GM19023 (cell line): ENCODE measurements around the gene MLLT1.

Source experiments
- ATAC-seq: cut with Tn5 transposase; IDR thresholded peaks from one replicate; pipeline ENCODE4 v1.9.1; 2021; ENCODE audit warnings: mild to moderate bottlenecking, moderate library complexity; ENCODE audit not compliant: unreplicated experiment

The MLLT1 gene

DNA sequence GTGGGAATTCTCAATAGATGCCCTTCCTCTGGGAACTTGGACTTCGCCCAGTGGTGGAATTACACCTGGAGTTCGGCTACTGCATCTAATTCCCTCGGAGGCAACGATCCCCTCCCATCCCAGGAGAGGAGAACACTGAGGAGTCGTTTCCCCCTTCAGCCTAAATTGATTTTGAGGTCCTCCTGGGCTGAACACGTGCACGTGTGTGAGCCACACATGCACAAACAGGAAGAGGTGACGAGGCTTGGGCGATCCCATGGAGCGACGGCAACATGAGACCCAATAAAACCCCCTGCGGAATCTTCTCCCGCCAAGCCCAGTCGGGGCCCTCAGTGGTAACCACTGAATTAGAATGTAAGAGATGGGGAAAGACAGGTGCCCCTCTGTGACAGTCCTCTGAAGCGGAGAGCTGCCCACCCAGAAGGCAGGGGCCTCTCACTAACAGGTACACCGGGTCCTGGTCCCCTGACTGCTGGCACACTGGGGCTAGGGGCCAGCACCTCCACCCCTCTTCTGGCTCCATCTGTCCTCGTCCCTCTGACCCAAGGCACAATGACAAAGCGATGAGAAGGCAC is 4.5 kb downstream of the MLLT1 start:
- no peak for ATAC-seq

DNA sequence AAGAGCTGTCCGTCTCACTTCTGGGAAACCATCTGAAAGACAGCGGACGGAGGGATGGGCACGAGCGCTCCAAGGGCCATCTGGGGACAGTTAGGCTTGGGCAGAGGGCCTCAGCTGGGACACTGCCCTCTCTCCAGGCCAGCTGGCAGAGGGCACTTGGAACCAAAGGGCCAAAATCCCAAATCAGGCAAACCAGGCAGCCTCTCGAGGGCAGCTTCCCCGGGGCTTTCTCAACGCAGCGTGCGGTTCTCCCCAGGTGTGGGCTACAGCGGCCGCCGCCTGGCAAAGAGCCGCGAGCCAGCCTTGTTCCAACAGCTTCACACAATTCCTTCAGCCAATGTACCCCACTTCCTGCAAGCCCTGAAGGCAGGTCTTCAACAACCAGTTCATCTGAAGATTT is 5.0 kb downstream of the MLLT1 start:
- ATAC-seq = no peak

DNA sequence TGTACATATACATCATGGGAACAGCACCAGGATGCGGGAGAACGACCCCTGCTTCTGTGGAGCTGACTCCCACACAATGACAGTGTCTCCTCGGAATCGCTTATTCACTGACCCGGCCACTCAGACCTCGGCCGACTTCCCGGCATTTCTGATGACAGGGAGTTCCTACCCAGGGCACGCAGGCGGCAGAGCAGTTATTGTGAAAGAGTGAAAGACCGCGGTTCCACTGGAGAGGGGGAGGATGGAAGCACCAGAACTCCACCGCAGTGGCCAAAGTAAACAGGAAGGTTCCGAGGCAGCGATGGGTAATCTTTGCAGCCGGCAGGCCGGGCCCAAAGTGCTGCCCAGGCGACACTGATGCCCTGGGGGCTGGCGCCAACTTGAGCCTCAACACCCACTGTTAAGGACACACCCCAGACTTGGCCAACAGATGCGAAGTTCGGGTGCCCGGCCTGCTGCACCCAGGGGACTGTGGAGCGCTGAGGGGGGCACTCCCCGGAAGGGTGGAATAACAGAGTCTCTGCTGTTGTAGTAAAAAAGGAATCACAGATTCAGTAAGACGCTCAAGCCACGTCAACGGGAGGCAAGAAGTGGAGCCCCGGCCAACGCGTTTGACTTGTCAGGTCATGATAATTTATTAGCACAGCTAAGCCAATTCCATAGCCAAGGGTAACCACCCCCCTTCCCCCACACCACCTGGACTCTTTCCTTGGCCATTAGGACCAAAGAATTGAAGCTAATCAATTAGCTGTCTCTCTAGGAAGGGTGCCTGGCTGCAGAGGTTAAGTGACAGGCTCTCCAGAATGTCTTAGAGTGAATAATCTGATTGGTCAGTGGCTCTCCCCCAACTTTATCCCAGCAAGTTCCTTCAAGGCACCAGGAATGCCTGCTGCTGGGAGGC is 5.8 kb downstream of the MLLT1 start:
- ATAC-seq = no peak

DNA sequence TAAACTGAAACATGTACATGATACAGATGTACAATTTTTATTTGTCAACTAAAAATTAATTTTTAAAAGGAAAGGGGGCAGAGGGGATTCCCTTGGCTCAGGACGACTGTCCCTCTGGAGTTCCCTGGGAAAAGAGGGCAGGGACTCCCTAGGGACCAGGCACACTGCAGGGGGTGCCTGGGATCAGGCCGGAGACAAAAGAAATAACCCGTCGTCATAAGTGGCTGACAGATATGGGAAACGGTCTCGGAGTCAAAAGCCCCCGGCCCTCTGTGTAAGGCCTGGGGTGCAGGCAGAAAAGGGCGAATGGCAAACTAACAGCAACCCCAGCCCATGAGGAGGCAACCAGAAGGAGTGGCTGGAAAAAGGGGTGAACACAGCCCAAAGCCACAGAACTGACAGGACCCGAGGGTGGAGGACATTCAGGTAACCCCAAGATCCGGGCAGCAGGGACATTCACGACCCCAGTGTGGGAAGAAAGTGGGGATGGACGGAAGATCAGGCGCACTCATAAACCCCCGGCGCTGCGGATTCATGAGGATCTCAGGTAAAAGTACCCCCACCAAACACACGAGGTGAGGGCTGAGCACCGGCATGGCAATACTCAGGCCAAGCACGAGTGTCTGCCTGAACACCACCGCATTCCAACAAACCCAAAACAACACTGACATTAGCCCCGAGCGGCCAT is 6.7 kb downstream of the MLLT1 start:
- no peak for ATAC-seq

- ATAC-seq = no peak
These were observed 7.4 kb downstream of the MLLT1 start for GRCh38 chr19:6272411-6272791.

GRCh38 chr19:6271721-6272410 is 7.9 kb downstream of the MLLT1 start:
- ATAC-seq = no peak

- ATAC-seq = no peak
These were observed 8.5 kb downstream of the MLLT1 start for GRCh38 chr19:6271251-6271650.

GRCh38 chr19:6270822-6271221 is 9.0 kb downstream of the MLLT1 start:
- ATAC-seq = no peak

- ATAC-seq = no peak
These were observed 9.6 kb downstream of the MLLT1 start for GRCh38 chr19:6270076-6270745.

DNA sequence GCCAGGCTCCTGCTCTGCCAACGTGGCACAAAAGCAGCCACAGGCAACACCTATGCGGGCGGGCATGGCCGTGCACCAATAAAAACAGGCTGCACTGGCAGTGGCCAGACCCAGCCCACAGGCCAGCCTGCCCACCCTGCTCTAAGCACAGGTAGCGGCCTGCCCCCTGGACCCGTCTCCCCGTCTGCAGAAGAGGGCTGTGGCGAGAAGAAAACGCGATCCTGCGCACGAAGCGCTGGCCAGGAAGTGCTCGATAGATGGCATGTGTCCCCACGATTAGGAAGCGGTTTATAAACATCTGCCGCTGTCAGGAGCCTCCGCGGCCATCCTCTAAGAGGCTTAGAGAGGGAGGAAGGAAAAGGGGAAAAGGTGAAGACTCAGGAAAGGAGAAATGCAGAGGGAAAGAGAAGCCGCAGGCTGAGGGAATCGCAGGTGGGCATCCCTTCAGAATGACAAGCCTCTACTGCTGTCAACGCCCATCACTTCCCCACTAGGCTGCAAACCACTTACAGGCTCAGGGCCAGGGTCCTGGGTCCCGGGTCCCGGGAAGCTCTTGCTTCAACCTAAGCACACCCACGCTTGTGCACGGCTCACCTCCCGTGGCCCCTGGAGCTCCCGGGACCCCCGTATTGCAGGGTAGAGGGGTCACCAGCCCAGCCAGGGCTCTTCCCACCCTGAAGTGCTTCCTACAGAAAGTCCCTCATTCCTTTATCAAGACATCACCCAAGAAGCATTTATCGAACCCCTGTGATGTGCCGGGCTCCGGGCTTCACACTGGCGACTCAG is 10.5 kb downstream of the MLLT1 start:
- ATAC-seq = no peak

GRCh38 chr19:6268382-6268771 is 11.4 kb downstream of the MLLT1 start:
- ATAC-seq = no peak

DNA sequence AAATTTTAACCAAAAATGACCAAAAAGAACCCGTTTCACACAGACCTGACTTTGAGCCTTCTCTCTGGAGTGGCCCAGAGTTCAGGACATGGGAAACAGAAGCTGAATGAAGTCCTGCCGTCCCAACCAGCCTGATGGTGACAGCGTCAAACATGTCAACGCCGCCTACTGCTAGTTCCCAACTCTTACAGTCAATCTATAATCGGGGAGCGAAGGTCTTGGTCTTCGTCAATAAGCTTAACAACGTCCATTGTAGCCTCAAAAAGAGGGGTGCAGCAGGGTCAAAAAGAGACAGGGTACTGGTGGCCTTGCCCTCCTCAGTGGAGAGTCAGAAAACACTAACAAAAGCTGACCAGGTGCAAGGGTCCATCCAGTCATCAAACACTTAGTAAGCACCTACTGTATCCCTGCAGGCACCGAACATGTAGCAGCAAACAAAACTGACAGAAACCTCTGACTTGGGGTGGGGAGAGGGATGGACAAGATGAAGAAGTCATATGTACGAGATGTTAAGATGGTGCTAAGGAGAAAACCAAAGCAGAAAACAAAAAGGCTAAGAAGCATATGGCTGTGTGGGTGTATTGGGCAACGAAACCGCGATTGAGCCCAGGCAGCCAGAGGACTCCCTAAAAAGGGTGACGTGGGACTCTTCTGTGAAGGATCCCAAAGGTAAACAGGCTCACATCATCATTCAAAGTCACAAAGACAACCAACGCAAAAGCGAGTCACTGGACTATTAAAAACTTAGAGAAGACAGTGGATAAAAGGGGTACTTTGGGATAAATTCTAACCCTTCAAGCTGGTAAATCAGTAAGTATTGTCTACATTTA is 12.0 kb downstream of the MLLT1 start:
- no peak for ATAC-seq

DNA sequence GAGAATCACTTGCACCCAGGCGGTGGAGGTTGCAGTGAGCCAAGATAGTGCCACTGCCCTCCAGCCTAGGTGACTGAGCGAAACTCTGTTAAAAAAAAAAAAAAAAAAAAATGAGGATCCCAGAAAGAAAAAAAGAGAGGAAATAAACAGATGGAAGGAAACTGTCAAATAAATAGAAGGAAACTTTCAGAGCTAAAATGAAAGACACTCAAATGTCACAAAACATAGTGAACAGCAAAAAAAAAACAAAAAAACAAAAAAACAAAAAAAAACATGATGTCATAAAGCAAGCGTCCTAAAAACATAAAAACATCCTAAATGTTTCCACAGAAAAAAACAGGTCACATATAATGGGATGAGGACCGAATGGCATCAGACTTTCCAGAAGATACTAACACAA is 15.0 kb downstream of the MLLT1 start:
- ATAC-seq = no peak

GRCh38 chr19:6263735-6264444 is 15.9 kb downstream of the MLLT1 start:
- no peak for ATAC-seq

DNA sequence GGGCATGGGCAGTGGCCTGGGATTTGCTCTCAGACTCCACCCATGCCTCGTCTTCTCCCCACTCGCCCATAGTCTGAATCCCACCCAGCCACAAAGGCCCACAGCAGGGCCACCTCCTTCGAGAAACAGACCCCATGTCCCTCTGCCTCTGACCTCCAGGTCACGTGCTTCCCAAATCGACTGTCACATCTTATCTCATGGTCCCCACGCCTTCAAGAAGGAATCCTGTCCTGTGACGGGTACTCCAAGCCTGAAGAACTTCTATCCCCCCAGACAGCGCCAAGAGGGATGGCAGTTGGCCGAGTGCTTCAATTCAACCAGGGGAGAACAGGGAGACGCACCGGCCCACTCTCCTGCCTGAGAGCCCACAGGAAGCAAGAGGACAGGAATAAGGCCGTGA is 16.5 kb downstream of the MLLT1 start:
- ATAC-seq = no peak

GRCh38 chr19:6262519-6262918 is 17.3 kb downstream of the MLLT1 start:
- ATAC-seq = no peak

DNA sequence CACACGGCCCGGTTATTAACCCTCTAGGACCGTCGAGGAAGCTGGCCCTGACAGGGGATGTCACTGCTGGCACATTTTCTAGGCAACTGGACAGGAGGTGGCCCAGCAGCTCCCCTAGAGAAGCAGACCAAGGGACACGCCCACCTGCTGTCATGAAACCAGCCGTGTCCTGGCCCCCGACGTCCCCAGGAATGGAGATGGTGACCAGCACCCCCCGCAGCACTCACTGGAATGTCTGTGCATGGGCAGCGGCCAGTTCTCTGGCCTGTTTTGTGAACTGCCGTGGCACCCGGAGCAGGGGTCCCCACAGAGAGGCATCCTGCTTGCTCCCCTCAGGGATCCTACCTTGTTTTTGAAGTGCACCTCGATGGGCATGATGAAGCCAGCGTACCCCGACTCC is 17.9 kb downstream of the MLLT1 start:
- no peak for ATAC-seq

- ATAC-seq = no peak
These were observed 18.7 kb downstream of the MLLT1 start for GRCh38 chr19:6260912-6261650.
